Calu3 (cell line): ENCODE data around the gene DNAH5. TPM values are rescaled to one million over a fixed set of nuclear protein-coding genes. Genes with fewer than 3 reads are reported as not detected.

Experiments
- BruUV-seq: library from RNA; stranded (reverse); fragments of 400-500 nt; replicated peaks from 2 replicates; lab custom pipeline; 2021; lab: Mats Ljungman, UMichigan
- CTCF ChIA-PET: fragments of 300-600 bp; sonication (Branson Sonifier 250); formaldehyde crosslinking; loops from one replicate; lab custom pipeline; 2022; ENCODE audit warnings: antibody characterized with exemption; lab: Charles Lee
- DNase-seq: peaks from one replicate; pipeline ENCODE4 v3.0.0; 2022
- H3K27ac Mint-ChIP-seq: one replicate; pipeline ENCODE4 v1.8.0; 2022; ENCODE audit warnings: mixed read lengths; ENCODE audit not compliant: unreplicated experiment
- H3K27me3 Mint-ChIP-seq: one replicate; pipeline ENCODE4 v1.8.0; 2022; ENCODE audit warnings: mixed read lengths; ENCODE audit not compliant: unreplicated experiment
- H3K36me3 Mint-ChIP-seq: one replicate; pipeline ENCODE4 v1.8.0; 2022; ENCODE audit warnings: mild to moderate bottlenecking, moderate library complexity, mixed read lengths; ENCODE audit not compliant: insufficient read depth, unreplicated experiment
- H3K4me1 Mint-ChIP-seq: one replicate; pipeline ENCODE4 v1.8.0; 2022; ENCODE audit warnings: mild to moderate bottlenecking, low read depth, mixed read lengths; ENCODE audit not compliant: unreplicated experiment
- H3K4me3 Mint-ChIP-seq: one replicate; pipeline ENCODE4 v1.8.0; 2022; ENCODE audit warnings: mild to moderate bottlenecking, low read depth, moderate library complexity, mixed read lengths; ENCODE audit not compliant: unreplicated experiment
- H3K9me3 Mint-ChIP-seq: one replicate; pipeline ENCODE4 v1.8.0; 2022; ENCODE audit warnings: low read depth, mixed read lengths; ENCODE audit not compliant: unreplicated experiment
- CTCF ChIP-seq: fragments of 200-600 bp; IDR thresholded peaks from one replicate; pipeline ENCODE4 v1.8.0; 2022; ENCODE audit warnings: antibody characterized with exemption; ENCODE audit not compliant: unreplicated experiment
- intact Hi-C: fragments of 100-400 bp; cut with micrococcal nuclease; formaldehyde crosslinking; loops from one replicate; pipeline ENCODE4 v1.10.0; 2022; ENCODE audit not compliant: unreplicated experiment
- total RNA-seq: library from RNA; stranded (reverse); gene quantifications from 2 replicates; pipeline ENCODE4 v1.2.3, GENCODE V29; 2022

DNAH5 gene
- total RNA-seq, 1 experiment from 2014 or later: 5.8 TPM

- no peak for DNase-seq
- Mint-ChIP-seq H3K4me3 (no peak overlapping the region), H3K27me3 (no peaks in the 10 kb centered on the region), H3K27ac (no peak overlapping the region), H3K36me3 (no peaks in the 10 kb centered on the region), H3K9me3 (no peaks in the 10 kb centered on the region), H3K4me1 (no peaks in the 10 kb centered on the region)
- CTCF ChIA-PET: no interaction called here
- no TSS peak for BruUV-seq
- intact Hi-C loops: no loop called here
- TF ChIP-seq CTCF: no peak
Measured at GRCh38 chr5:13740471-13740870, 204.0 kb downstream of the DNAH5 start.

- Mint-ChIP-seq H3K27me3 (no peaks in the 10 kb centered on the region), H3K9me3 (no peaks in the 10 kb centered on the region), H3K36me3 (no peaks in the 10 kb centered on the region), H3K27ac (no peak overlapping the region), H3K4me3 (no peak overlapping the region), H3K4me1 (no peaks in the 10 kb centered on the region)
- CTCF ChIA-PET: no interaction called here
- TF ChIP-seq CTCF: no peak
- no TSS peak for BruUV-seq
- DNase-seq: no peak
- intact Hi-C loops: no loop called here
Measured at GRCh38 chr5:13739479-13739878, 205.0 kb downstream of the DNAH5 start.

- no peak for TF ChIP-seq CTCF
- Mint-ChIP-seq H3K27me3 (no peaks in the 10 kb centered on the region), H3K9me3 (no peaks in the 10 kb centered on the region), H3K27ac (no peak overlapping the region), H3K4me3 (no peak overlapping the region), H3K36me3 (no peaks in the 10 kb centered on the region), H3K4me1 (no peaks in the 10 kb centered on the region)
- CTCF ChIA-PET: no interaction called here
- intact Hi-C loops: no loop called here
- DNase-seq: no peak
- no TSS peak for BruUV-seq
Measured at GRCh38 chr5:13735691-13736090, 208.8 kb downstream of the DNAH5 start.

GRCh38 chr5:13731121-13731628 is 213.3 kb downstream of the DNAH5 start:
- no peak overlapping the region for H3K4me3 Mint-ChIP-seq
- no peak overlapping the region for H3K27ac Mint-ChIP-seq
- H3K27me3 Mint-ChIP-seq: no peaks in the 10 kb centered on the region
- intact Hi-C loops: no loop called here
- no peaks in the 10 kb centered on the region for H3K36me3 Mint-ChIP-seq
- CTCF ChIA-PET: no interaction called here
- no TSS peak for BruUV-seq
- DNase-seq: no peak
- TF ChIP-seq CTCF: no peak
- no peaks in the 10 kb centered on the region for H3K9me3 Mint-ChIP-seq
- H3K4me1 Mint-ChIP-seq: no peaks in the 10 kb centered on the region
